Measurements from ENCODE around the gene COX14.
A peak's percentile ranks its signal among the peaks of the same experiment; 100 is the strongest.

COX14 gene

DNA sequence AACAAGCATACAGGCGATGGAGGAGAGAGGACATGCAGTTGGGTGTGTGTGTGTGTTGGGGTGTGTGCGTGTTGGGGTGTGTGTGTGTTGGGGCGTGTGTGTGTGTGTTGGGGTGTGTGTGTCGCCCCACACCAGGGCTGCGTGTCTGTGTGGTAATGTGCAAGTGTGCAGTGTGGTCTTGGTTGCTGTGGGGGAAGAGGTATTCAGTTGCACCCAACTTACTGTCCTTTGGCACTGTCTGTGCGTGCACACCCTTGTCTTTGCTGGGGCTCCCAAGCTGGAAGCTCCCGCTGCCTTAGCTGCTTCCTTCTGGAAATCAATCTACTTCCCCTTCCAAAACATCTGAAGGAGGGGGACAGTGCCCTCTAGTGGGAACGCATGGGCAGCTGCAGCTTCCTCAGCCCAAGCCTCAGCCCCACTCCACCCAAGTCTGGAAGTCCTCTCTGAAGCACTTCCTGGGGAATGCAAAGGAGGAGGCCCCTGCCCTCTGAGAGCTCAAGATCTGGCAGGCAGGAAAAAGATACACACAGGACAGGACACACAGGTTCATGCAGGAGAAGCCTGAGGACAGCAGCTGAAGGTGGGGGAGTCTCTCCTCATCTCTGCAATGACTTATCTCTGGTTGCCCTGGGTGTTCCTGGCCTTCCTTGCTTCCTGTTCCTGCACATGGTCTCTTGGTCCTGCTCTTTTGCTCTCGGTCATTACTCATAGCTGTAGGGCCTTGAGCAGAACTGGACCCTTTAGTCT, 41.5 kb upstream of the COX14 start (continued):
- TF ChIP-seq OSR2 (tag by site-specific recombination; IDR thresholded peaks at IDR 0.05) (0 out of 2 replicates have a peak, but pooled peaks have one; percentile 31), ZNF133 (tag by site-specific recombination; IDR thresholded peaks at IDR 0.05) (no peak), ZNF157 (tag by site-specific recombination; IDR thresholded peaks at IDR 0.05) (no peak), ZNF521 (tag by site-specific recombination; IDR thresholded peaks at IDR 0.05) (no peak), ZNF19 (tag by site-specific recombination; IDR thresholded peaks at IDR 0.05; ENCODE audit: low read depth) (no peak), ZNF843 (tag by site-specific recombination; IDR thresholded peaks at IDR 0.05) (no peak), ZNF426 (tag by site-specific recombination; IDR thresholded peaks at IDR 0.05) (no peak), ZNF404 (tag by site-specific recombination; IDR thresholded peaks at IDR 0.05) (no peak), ZNF394 (tag by site-specific recombination; IDR thresholded peaks at IDR 0.05; ENCODE audit: borderline replicate concordance) (peak; percentile 39; the same call in 1 of the 2 replicates), ZNF837 (tag by site-specific recombination; IDR thresholded peaks at IDR 0.05) (no peak), ZNF558 (tag by site-specific recombination; IDR thresholded peaks at IDR 0.05) (no peak), ZNF473 (tag by site-specific recombination; IDR thresholded peaks at IDR 0.05) (no peak), ZXDB (tag by site-specific recombination; IDR thresholded peaks at IDR 0.05) (no peak), GLIS1 (tag by site-specific recombination; IDR thresholded peaks at IDR 0.05) (no peak), ZSCAN30 (tag by site-specific recombination; IDR thresholded peaks at IDR 0.05) (0 out of 2 replicates have a peak, but pooled peaks have one; percentile 21), ZNF114 (tag by site-specific recombination; IDR thresholded peaks at IDR 0.05) (no peak), ZNF529 (tag by site-specific recombination; IDR thresholded peaks at IDR 0.05; ENCODE audit: insufficient replicate concordance) (no peak), ZNF610 (tag by site-specific recombination; IDR thresholded peaks at IDR 0.05; ENCODE audit: borderline replicate concordance) (no peak), ZNF510 (tag by site-specific recombination; IDR thresholded peaks at IDR 0.05; ENCODE audit: insufficient replicate concordance) (no peak), ZNF350 (tag by site-specific recombination; IDR thresholded peaks at IDR 0.05) (no peak), YY1 (tag by site-specific recombination; IDR thresholded peaks at IDR 0.05) (no peak), ZNF830 (tag by site-specific recombination; IDR thresholded peaks at IDR 0.05; ENCODE audit: low read depth) (no peak), ZNF416 (tag by site-specific recombination; IDR thresholded peaks at IDR 0.05) (no peak), KLF8 (tag by site-specific recombination; IDR thresholded peaks at IDR 0.05) (no peak), ZNF544 (tag by site-specific recombination; IDR thresholded peaks at IDR 0.05) (no peak)
- TF ChIP-seq, protein P1, sequence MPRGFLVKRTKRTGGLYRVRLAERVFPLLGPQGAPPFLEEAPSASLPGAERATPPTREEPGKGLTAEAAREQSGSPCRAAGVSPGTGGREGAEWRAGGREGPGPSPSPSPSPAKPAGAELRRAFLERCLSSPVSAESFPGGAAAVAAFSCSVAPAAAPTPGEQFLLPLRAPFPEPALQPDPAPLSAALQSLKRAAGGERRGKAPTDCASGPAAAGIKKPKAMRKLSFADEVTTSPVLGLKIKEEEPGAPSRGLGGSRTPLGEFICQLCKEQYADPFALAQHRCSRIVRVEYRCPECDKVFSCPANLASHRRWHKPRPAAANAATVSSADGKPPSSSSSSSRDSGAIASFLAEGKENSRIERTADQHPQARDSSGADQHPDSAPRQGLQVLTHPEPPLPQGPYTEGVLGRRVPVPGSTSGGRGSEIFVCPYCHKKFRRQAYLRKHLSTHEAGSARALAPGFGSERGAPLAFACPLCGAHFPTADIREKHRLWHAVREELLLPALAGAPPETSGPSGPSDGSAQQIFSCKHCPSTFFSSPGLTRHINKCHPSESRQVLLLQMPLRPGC (tag by site-specific recombination; IDR thresholded peaks at IDR 0.05) = no peak
- TF ChIP-seq, protein P2, sequence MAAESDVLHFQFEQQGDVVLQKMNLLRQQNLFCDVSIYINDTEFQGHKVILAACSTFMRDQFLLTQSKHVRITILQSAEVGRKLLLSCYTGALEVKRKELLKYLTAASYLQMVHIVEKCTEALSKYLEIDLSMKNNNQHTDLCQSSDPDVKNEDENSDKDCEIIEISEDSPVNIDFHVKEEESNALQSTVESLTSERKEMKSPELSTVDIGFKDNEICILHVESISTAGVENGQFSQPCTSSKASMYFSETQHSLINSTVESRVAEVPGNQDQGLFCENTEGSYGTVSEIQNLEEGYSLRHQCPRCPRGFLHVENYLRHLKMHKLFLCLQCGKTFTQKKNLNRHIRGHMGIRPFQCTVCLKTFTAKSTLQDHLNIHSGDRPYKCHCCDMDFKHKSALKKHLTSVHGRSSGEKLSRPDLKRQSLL (tag by site-specific recombination; IDR thresholded peaks at IDR 0.05) = no peak
- TF ChIP-seq, protein P3, sequence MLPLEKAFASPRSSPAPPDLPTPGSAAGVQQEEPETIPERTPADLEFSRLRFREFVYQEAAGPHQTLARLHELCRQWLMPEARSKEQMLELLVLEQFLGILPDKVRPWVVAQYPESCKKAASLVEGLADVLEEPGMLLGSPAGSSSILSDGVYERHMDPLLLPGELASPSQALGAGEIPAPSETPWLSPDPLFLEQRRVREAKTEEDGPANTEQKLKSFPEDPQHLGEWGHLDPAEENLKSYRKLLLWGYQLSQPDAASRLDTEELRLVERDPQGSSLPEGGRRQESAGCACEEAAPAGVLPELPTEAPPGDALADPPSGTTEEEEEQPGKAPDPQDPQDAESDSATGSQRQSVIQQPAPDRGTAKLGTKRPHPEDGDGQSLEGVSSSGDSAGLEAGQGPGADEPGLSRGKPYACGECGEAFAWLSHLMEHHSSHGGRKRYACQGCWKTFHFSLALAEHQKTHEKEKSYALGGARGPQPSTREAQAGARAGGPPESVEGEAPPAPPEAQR (tag by site-specific recombination; IDR thresholded peaks at IDR 0.05) = no peak
- TF ChIP-seq, protein P4, sequence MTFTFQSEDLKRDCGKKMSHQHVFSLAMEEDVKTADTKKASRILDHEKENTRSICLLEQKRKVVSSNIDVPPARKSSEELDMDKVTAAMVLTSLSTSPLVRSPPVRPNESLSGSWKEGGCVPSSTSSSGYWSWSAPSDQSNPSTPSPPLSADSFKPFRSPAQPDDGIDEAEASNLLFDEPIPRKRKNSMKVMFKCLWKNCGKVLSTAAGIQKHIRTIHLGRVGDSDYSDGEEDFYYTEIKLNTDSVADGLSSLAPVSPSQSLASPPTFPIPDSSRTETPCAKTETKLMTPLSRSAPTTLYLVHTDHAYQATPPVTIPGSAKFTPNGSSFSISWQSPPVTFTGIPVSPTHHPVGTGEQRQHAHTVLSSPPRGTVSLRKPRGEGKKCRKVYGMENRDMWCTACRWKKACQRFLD (tag by site-specific recombination; IDR thresholded peaks at IDR 0.05) = no peak
- TF ChIP-seq, protein P5, sequence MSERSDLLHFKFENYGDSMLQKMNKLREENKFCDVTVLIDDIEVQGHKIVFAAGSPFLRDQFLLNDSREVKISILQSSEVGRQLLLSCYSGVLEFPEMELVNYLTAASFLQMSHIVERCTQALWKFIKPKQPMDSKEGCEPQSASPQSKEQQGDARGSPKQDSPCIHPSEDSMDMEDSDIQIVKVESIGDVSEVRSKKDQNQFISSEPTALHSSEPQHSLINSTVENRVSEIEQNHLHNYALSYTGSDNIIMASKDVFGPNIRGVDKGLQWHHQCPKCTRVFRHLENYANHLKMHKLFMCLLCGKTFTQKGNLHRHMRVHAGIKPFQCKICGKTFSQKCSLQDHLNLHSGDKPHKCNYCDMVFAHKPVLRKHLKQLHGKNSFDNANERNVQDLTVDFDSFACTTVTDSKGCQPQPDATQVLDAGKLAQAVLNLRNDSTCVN (tag by site-specific recombination; optimal IDR thresholded peaks at IDR 0.05) = peak; percentile 18
- TF ChIP-seq, protein P6, sequence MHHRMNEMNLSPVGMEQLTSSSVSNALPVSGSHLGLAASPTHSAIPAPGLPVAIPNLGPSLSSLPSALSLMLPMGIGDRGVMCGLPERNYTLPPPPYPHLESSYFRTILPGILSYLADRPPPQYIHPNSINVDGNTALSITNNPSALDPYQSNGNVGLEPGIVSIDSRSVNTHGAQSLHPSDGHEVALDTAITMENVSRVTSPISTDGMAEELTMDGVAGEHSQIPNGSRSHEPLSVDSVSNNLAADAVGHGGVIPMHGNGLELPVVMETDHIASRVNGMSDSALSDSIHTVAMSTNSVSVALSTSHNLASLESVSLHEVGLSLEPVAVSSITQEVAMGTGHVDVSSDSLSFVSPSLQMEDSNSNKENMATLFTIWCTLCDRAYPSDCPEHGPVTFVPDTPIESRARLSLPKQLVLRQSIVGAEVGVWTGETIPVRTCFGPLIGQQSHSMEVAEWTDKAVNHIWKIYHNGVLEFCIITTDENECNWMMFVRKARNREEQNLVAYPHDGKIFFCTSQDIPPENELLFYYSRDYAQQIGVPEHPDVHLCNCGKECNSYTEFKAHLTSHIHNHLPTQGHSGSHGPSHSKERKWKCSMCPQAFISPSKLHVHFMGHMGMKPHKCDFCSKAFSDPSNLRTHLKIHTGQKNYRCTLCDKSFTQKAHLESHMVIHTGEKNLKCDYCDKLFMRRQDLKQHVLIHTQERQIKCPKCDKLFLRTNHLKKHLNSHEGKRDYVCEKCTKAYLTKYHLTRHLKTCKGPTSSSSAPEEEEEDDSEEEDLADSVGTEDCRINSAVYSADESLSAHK (tag by site-specific recombination; IDR thresholded peaks at IDR 0.05) = no peak

All from HEK293 (cell line).